ENCODE data around the gene RIMS4.

RIMS4 gene

DNA sequence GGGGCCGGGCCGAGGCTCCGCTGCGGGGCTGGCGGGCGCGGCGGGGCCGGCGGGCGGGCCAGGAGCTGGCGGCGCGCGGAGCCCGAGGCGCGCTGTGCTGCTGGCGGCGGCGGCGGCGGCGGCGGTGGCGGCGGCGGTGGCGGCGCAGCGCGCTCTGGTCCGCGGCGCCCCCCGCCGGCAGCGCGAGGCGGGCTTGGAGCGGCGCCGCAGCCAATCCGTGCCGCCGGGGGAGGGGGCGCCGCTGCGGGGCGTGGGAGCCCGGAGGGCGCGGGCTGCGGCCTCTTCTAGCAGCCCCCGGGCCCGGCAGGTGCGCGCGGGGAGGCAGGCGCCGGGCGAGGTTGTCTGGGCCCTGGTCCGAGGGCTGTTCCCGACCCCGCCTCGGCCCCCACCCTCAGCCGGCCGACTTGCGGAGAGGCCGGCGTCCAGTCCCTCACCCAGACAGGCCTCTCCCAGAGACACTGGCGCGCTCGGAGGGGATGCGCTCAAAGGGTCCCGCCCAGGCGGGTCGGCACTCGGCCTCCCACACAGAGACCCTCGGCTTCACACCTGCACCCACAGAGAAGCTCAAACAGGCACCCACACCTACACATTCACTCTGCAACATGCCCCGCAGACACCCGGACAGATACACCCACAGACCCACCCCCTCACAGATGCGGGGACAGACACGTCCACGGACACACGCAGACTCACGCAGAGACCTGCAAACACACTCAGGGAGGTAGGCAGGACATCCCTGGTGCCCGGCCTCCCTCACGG lies at the start of gene RIMS4:
TSS of gene RIMS4 (minus strand) at position 156 of the 759 bp plus-strand sequence. CDS start 275 bp downstream, outside the sequence.
- DNase-seq = peak; percentile 30 to 52

- DNase-seq = no peak
Observed at GRCh38 chr20:44858606-44859360, 48.4 kb upstream of the RIMS4 start.

- DNase-seq = no peak
Observed at GRCh38 chr20:44856856-44857448, 46.6 kb upstream of the RIMS4 start.

DNA sequence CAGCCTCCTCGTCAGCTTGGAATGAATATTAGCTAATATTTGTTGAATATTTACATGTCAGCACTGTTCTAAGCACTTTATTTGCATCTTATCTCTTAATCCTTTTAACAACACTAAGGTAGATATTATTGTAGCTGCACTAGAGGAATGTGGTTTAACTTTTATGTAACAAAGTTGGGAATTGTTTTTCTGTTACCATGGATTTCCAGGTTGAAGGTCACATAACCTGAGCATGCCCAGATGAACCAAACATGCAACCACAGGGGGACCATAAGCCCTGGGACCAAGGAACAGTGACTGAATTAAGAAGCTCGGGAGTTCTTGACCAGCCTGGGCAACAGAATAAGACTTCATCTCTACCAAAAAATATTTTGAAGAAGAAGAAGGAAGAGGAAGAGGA lies 46.1 kb upstream of the RIMS4 start:
- DNase-seq = no peak

DNA sequence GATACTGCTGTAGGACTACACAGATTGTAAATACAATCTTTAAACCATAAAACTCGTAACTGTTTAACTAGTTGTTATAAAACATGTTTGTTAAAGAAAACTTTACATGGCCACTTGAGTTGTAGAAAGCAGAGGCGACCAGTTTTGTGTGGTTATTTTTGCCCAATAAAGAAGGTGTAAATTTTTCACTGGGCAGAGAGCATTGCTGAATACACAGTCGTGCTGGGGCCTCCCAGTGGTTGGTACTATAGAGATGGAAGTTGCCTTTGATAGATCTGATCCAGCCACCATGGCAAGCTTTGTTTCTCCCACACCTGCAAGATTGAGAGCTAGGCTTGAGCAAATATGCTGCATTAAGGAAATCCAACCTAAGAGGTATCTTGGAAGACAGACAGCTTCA lies 41.2 kb upstream of the RIMS4 start:
- no peak for DNase-seq

DNA sequence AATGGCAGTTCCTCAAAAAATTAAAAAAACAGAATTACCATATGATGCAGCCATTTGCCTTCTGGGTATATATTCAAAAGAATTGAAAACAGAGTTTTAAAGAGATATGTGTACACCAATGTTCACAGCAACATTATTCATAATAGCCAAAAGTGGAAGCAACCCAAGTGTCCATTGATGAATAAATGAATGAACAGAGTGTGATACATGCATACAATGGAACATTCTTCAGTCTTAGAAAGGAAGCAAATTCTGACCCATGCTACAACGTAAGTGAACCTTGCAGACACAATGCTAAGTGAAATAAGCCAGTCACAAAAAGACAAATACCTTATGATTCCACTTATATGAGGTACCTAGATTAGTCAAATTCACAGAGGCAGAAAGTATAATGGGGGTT lies 40.5 kb upstream of the RIMS4 start:
- DNase-seq = no peak

DNA sequence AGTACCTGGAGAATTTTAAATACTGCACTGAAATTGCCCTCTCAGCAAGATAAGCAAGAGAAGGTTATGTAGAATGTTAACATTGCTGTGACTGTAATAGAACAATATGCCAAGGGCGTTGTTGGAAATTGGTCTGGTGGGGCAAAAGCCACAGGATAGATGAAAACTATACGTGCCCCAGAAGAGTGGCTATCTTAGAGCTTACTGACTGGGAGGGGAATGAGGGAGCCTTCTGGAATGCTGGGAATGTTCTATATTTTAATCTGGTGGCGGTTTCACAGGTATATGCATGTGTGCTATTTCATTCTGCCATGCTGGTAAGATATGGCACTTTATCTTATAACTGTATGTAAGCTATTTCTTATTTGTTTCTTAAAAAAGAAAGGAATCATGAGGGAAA lies 39.9 kb upstream of the RIMS4 start:
- DNase-seq = no peak

- no peak for DNase-seq
Observed at GRCh38 chr20:44849703-44850102, 39.4 kb upstream of the RIMS4 start.

DNA sequence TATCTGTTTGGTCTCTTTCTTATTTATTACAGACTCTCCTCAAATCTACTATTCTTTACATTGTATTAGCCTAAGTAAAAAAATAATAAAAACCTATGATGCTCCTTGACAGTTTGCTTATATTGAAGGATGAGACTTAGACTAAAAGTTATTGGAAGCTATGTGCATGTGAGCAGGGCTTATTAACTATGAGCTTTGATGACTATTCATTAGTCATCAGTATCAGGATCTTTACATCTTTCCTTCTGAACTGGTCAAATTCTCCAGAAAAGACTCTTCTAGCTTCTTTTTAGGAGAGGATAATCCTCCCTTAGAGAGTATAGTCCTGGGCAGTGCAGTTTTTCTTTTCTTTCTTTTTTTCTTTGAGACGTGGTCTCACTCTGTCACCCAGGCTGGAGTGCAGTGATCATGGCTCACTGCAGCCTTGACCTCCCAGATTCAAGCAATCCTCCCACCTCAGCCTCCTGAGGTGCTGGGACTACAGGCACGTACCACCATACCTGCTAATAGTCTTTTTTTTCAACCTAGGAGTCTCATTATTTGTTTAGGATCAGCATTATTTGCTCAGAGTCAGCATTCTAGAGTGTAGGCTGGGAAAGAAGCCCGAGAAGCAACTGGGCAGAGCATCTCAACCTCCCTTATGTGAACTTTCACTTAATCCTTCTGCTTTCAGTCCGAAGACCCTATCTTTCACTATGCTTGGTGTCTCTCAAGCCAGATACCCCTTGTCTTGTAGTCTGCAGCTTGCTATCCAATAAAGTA lies 38.1 kb upstream of the RIMS4 start:
- no peak for DNase-seq

- DNase-seq = no peak
Observed at GRCh38 chr20:44843876-44844275, 33.5 kb upstream of the RIMS4 start.

GRCh38 chr20:44841955-44842354 lies 31.6 kb upstream of the RIMS4 start:
- no peak for DNase-seq

GRCh38 chr20:44840826-44841225 lies 30.5 kb upstream of the RIMS4 start:
- no peak for DNase-seq

DNA sequence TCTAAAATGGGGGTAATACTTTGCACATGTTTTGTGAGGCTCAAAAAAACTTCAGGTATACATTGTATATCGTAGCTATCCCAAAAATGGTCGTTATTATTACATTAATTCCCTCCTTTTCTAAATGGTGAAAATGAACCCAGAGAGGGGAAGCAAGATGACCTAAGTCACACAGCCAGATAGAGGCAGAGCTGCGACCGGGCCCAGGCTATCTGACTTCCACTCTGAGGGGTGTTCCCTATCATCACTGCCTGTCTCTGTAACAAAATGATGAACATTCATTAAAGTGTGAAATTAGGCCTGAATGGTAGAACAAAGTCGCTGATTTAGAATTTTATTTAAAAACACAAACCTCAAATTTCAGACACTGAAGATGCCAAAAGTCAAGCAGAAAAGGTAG lies 29.1 kb upstream of the RIMS4 start:
- DNase-seq = no peak

DNA sequence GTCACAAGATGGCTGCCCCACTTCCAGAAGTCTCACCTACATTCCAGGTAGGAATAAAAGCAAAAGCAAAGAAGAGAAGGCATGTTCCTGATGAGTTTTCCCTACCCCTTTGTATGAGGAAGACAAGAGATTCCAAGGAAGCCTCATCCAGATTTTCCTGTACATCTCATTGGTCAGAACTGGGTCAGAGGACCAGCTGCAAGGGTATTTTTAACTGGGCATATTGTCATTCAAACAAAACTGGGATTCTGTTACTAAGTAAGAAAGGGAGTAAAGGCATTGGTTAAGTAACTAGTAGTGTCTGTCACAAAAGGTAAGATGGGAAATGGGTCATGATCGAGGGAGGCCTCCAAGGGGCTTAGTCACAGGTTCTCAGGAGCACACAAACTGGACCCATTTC lies 28.2 kb upstream of the RIMS4 start:
- no peak for DNase-seq

GRCh38 chr20:44837946-44838345 lies 27.6 kb upstream of the RIMS4 start:
- no peak for DNase-seq

GRCh38 chr20:44836601-44837120 lies 26.3 kb upstream of the RIMS4 start:
- no peak for DNase-seq

- no peak for DNase-seq
Observed at GRCh38 chr20:44835661-44836221, 25.4 kb upstream of the RIMS4 start.

DNA sequence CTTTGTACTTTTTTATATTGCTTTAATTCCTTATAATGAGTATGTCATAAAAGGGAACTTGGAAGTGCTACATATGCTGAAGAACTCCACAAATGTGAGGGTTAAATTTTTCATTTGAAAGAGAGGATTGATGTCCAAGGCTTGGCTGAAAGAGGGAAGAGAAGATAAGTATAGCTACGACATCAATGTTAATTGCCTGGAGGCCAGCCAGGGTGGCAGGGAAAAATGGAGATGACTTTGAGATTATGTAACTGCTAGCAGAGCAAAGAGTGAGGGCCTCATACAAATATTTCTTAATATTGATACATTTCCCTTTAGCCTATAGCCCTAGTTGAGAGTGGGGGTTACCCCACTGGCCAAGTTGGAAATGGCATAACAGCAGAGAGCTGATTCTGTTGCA lies 24.8 kb upstream of the RIMS4 start:
- no peak for DNase-seq

- no peak for DNase-seq
Observed at GRCh38 chr20:44834693-44835092, 24.3 kb upstream of the RIMS4 start.

- no peak for DNase-seq
Observed at GRCh38 chr20:44833437-44833836, 23.1 kb upstream of the RIMS4 start.

GRCh38 chr20:44832724-44833123 lies 22.4 kb upstream of the RIMS4 start:
- no peak for DNase-seq

DNA sequence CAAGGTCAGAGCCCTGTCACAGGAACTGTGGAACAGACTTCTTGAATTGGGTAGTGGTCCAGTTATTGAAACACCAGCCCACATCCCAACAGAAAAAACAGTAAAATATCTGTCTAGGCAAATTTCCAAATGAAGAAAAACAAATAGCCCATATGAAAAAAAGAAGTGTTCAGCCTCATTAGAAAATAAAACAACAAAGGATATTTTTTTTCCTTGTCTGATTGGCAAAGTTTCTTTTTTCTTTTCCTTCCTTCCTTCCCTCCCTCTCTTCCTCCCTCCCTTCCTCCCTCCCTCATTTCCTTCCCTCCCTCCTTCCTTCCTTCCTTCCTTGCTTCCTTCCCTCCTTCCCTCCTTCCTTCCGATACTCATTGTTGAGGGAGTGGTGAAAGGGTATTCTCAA lies 20.6 kb upstream of the RIMS4 start:
- no peak for DNase-seq

- no peak for DNase-seq
Observed at GRCh38 chr20:44830523-44830922, 20.2 kb upstream of the RIMS4 start.

Measured in NCI-H2081 (cell line).